Effector memory CD4-positive, alpha-beta T cell (primary cell): ENCODE measurements around the gene GPC5.
"Not testable (repeated sequence)": the region's sequence is repeated elsewhere in the genome, so short reads cannot be mapped to it uniquely, and the experiment has no call there.

Experiments
- DNase-seq, 3 donors: peaks; one replicate each; pipeline ENCODE4 v3.0.0-alpha.2; 2020
- H3K27ac ChIP-seq: 2 replicates; pipeline ENCODE4 v1.7.0; 2013; ENCODE audit warnings: mild to moderate bottlenecking, low read length, moderate library complexity; ENCODE audit not compliant: insufficient read depth, poor library complexity, severe bottlenecking
- H3K27me3 ChIP-seq: replicated peaks from 2 replicates; pipeline ENCODE4 v1.7.0; 2013; ENCODE audit warnings: mild to moderate bottlenecking, low read length; ENCODE audit not compliant: insufficient read depth, control insufficient read depth, poor library complexity, severe bottlenecking
- H3K36me3 ChIP-seq: 2 replicates; pipeline ENCODE4 v1.7.0; 2013; ENCODE audit warnings: mild to moderate bottlenecking, low read length, moderate library complexity; ENCODE audit not compliant: control insufficient read depth, insufficient read depth
- H3K4me1 ChIP-seq: 2 replicates; pipeline ENCODE4 v1.7.0; 2013; ENCODE audit warnings: low read length, mild to moderate bottlenecking; ENCODE audit not compliant: control insufficient read depth, insufficient read depth, poor library complexity, severe bottlenecking
- H3K4me3 ChIP-seq: 2 replicates; pipeline ENCODE4 v1.7.0; 2013; ENCODE audit warnings: low read length, low read depth, mild to moderate bottlenecking; ENCODE audit not compliant: insufficient read depth, poor library complexity, severe bottlenecking
- H3K9me3 ChIP-seq: 2 replicates; pipeline ENCODE4 v1.7.0; 2013; ENCODE audit warnings: mild to moderate bottlenecking, low read length, moderate library complexity; ENCODE audit not compliant: control insufficient read depth

The GPC5 gene

GRCh38 chr13:91898986-91899385, 500.6 kb downstream of the GPC5 start:
- H3K27ac ChIP-seq, H3K4me1 ChIP-seq, H3K9me3 ChIP-seq, DNase-seq, H3K4me3 ChIP-seq, H3K36me3 ChIP-seq, H3K27me3 ChIP-seq: not testable (repeated sequence)

- Histone ChIP-seq H3K9me3 (no peaks in the 10 kb centered on the region), H3K36me3 (no peaks in the 10 kb centered on the region), H3K27ac (no peak overlapping the region), H3K27me3 (no peaks in the 10 kb centered on the region), H3K4me1 (no peaks in the 10 kb centered on the region), H3K4me3 (no peak overlapping the region)
- DNase-seq, result no peak
Measured at GRCh38 chr13:91902291-91902690, 503.9 kb downstream of the GPC5 start.

GRCh38 chr13:91904005-91904404, 505.6 kb downstream of the GPC5 start:
- Histone ChIP-seq H3K4me3 (no peak overlapping the region), H3K36me3 (no peaks in the 10 kb centered on the region), H3K9me3 (no peaks in the 10 kb centered on the region), H3K27me3 (no peaks in the 10 kb centered on the region), H3K4me1 (no peaks in the 10 kb centered on the region), H3K27ac (no peak overlapping the region)
- DNase-seq, result no peak

DNA sequence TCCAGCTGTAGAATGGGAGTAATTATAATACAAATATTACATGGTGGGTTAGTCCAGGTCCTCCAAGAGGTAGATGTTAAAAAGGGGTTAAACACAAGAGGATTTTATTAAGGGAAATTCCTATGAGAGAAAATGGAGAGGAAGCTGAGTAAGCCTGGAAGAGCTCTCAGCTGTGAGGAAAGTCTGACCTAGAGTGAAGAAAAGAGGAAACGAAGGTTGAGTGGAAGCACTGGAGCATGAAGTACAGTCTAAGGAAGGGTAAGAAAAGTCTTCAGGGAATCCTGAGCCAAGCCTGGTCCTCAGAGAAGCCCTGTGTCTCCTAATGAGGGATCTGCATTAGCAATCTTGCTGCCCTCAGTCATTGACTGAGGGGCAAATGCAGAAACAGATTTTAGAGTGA, 506.2 kb downstream of the GPC5 start:
- Histone ChIP-seq H3K9me3 (no peaks in the 10 kb centered on the region), H3K27me3 (no peaks in the 10 kb centered on the region), H3K27ac (no peak overlapping the region), H3K4me1 (no peaks in the 10 kb centered on the region), H3K36me3 (no peaks in the 10 kb centered on the region), H3K4me3 (no peak overlapping the region)
- DNase-seq, result no peak

- Histone ChIP-seq H3K4me3 (no peak overlapping the region), H3K27me3 (no peaks in the 10 kb centered on the region), H3K27ac (no peak overlapping the region), H3K4me1 (no peaks in the 10 kb centered on the region), H3K9me3 (no peaks in the 10 kb centered on the region), H3K36me3 (no peaks in the 10 kb centered on the region)
- no peak for DNase-seq
Measured at GRCh38 chr13:91907398-91907797, 509.0 kb downstream of the GPC5 start.

DNA sequence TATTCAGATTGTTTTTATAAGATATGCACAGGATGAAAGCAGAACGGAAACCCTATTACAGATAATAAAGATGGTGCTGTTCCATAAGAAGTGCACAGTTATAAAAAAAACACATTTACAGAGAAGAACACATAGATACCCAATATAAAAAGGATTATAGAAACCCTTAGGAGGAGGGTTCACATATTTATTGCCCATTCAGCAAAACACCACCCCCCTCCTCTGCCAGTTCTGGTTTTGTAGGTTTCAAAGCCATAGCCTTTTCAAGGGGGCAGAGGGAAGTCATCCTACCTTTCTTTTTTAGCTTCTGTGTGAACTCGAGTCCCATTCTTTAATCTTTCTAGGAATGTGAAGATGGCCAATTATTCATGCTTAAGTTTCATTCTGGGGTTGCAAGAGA, 511.2 kb downstream of the GPC5 start:
- Histone ChIP-seq H3K9me3 (no peaks in the 10 kb centered on the region), H3K27me3 (no peaks in the 10 kb centered on the region), H3K36me3 (no peaks in the 10 kb centered on the region), H3K4me3 (no peak overlapping the region), H3K27ac (no peak overlapping the region), H3K4me1 (no peaks in the 10 kb centered on the region)
- no peak for DNase-seq

DNA sequence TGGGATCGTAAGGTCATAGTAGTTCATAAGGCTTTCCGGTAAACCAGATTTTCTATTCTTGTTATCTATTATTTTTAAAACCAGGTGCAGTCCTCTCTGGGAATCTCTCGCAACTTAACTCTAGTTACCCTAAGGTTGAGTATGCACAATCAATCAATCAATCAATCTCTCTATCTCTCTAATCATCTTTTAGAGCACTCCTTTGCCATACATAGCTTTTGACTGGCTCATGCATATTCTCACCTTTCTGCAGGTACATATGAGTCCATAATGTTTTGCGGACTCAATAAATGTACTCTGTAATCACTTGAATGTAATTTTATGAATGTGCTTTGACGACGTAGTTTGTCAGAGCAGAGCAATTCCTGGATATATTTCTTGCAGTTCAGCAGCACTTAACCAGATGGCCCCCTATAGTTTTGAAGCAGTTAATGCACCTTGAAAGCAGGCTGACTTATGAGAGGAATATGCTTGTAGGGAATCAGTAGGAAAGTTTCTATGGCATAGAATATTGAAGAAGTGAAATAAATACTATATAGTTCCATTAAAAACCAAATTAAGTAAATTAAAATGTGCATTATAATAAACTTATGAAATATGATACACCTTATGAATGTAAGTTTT, 524.7 kb downstream of the GPC5 start:
- no peak for DNase-seq
- Histone ChIP-seq H3K4me3 (no peak overlapping the region), H3K9me3 (no peaks in the 10 kb centered on the region), H3K27ac (no peak overlapping the region), H3K36me3 (no peaks in the 10 kb centered on the region), H3K4me1 (no peaks in the 10 kb centered on the region), H3K27me3 (no peaks in the 10 kb centered on the region)

- no peaks in the 10 kb centered on the region for H3K9me3 ChIP-seq
- H3K27ac ChIP-seq, result no peak overlapping the region
- H3K4me3 ChIP-seq, result no peak overlapping the region
- no peaks in the 10 kb centered on the region for H3K4me1 ChIP-seq
- H3K36me3 ChIP-seq, result no peaks in the 10 kb centered on the region
- DNase-seq, result no peak
- no peaks in the 10 kb centered on the region for H3K27me3 ChIP-seq
Measured at GRCh38 chr13:91930687-91931086, 532.3 kb downstream of the GPC5 start.

DNA sequence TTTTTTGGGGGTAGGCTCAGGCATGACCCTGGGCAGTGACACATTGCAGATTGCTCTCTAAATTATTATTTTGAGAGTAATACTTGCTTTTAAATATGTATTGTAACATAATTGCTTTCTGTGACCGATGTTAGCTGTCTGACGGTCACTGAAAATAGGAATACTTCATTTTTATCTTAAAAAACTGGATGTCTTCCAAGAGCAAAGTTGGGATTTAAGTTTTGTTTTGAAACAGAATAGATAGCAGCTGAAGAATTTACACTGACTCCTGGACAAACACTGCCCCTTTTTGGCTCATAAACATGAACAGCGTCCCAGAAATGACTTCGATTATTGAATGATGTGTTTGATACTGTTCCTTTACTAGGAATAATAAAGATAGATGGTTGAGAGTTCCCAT, 535.9 kb downstream of the GPC5 start:
- H3K27ac ChIP-seq, result no peak overlapping the region
- DNase-seq, result no peak
- no peak overlapping the region for H3K4me3 ChIP-seq
- no peaks in the 10 kb centered on the region for H3K36me3 ChIP-seq
- no peaks in the 10 kb centered on the region for H3K9me3 ChIP-seq
- H3K27me3 ChIP-seq, result no peaks in the 10 kb centered on the region
- H3K4me1 ChIP-seq, result no peaks in the 10 kb centered on the region

GRCh38 chr13:91946498-91947070, 548.2 kb downstream of the GPC5 start:
- DNase-seq, result no peak
- Histone ChIP-seq H3K36me3 (no peaks in the 10 kb centered on the region), H3K4me1 (no peaks in the 10 kb centered on the region), H3K27me3 (no peaks in the 10 kb centered on the region), H3K4me3 (no peak overlapping the region), H3K27ac (no peak overlapping the region), H3K9me3 (no peaks in the 10 kb centered on the region)
